HepG2 (cell line): Measurements from ENCODE around the gene GALNTL6.

ENCODE experiments used
- BRCA1 ChIP-seq: sonication (generic); formaldehyde crosslinking; IDR thresholded peaks from 2 replicates; pipeline ENCODE4 v1.4.0; 2020; ENCODE audit warnings: missing genetic modification reagents
- CBFB ChIP-seq: sonication (generic); formaldehyde crosslinking; IDR thresholded peaks from 2 replicates; pipeline ENCODE4 v1.4.0; 2020; ENCODE audit warnings: missing genetic modification reagents
- EP300 ChIP-seq, 3 experiments: sonication (generic) in 1 of 3; formaldehyde crosslinking in 1 of 3; IDR thresholded peaks; 2 replicates each; pipeline versions ENCODE4 v1.5.1 to v1.6.1; 2011 to 2020; ENCODE audit warnings: low read depth in 2 of 3, low read length in 2 of 3, borderline replicate concordance in 1 of 3, improper control_type of control experiment in 1 of 3, mild to moderate bottlenecking in 1 of 3, missing genetic modification reagents in 1 of 3, moderate library complexity in 1 of 3
- MTF1 ChIP-seq: sonication (generic); formaldehyde crosslinking; IDR thresholded peaks from 2 replicates; pipeline ENCODE4 v1.5.0; 2020; ENCODE audit warnings: missing genetic modification reagents
- PRDM15 ChIP-seq: sonication (generic); formaldehyde crosslinking; IDR thresholded peaks from 2 replicates; pipeline ENCODE4 v1.4.0; 2020; ENCODE audit warnings: missing genetic modification reagents
- REST ChIP-seq, 2 experiments: IDR thresholded peaks; 2 replicates each; pipeline ENCODE4 v1.6.1; 2011 to 2012; ENCODE audit warnings: low read length in 2 of 2, borderline replicate concordance in 1 of 2, low read depth in 1 of 2, mild to moderate bottlenecking in 1 of 2, moderate library complexity in 1 of 2
- ZFP37 ChIP-seq: sonication (generic); formaldehyde crosslinking; IDR thresholded peaks from 2 replicates; pipeline ENCODE4 v1.4.0; 2020; ENCODE audit warnings: missing genetic modification reagents, borderline replicate concordance
- TF ChIP-seq, protein P1 (sequence below): sonication (generic); formaldehyde crosslinking; IDR thresholded peaks from 2 replicates; pipeline ENCODE4 v1.8.0; 2022; ENCODE audit warnings: mild to moderate bottlenecking, missing genetic modification reagents; ENCODE audit not compliant: insufficient replicate concordance
- TF ChIP-seq, protein P2 (sequence below): sonication (generic); formaldehyde crosslinking; IDR thresholded peaks from 2 replicates; pipeline ENCODE4 v1.4.0; 2020; ENCODE audit warnings: missing genetic modification reagents
- TF ChIP-seq, protein P3 (sequence below): sonication (generic); formaldehyde crosslinking; IDR thresholded peaks from 2 replicates; pipeline ENCODE4 v1.5.0; 2020; ENCODE audit warnings: mild to moderate bottlenecking, missing genetic modification reagents, moderate library complexity
- TF ChIP-seq, protein P4 (sequence below): sonication (generic); formaldehyde crosslinking; IDR thresholded peaks from 2 replicates; pipeline ENCODE4 v1.5.0; 2020; ENCODE audit warnings: mild to moderate bottlenecking, missing genetic modification reagents, borderline replicate concordance

- TF ChIP-seq PRDM15 (CRISPR knock-in tag) (no peak), MTF1 (CRISPR knock-in tag) (no peak), BRCA1 (no peak), REST (IDR thresholded peaks at IDR 0.05; ENCODE audit: borderline replicate concordance in 1 of 2, low read depth in 1 of 2, low read length in 2 of 2) (no peak), ZFP37 (CRISPR knock-in tag) (no peak), EP300 (IDR thresholded peaks at IDR 0.05; ENCODE audit: low read depth in 2 of 2, low read length in 2 of 2) (no peak), EP300 (CRISPR knock-in tag; IDR thresholded peaks at IDR 0.05; ENCODE audit: borderline replicate concordance) (no peak), CBFB (CRISPR knock-in tag) (no peak)
- TF ChIP-seq, protein P1, sequence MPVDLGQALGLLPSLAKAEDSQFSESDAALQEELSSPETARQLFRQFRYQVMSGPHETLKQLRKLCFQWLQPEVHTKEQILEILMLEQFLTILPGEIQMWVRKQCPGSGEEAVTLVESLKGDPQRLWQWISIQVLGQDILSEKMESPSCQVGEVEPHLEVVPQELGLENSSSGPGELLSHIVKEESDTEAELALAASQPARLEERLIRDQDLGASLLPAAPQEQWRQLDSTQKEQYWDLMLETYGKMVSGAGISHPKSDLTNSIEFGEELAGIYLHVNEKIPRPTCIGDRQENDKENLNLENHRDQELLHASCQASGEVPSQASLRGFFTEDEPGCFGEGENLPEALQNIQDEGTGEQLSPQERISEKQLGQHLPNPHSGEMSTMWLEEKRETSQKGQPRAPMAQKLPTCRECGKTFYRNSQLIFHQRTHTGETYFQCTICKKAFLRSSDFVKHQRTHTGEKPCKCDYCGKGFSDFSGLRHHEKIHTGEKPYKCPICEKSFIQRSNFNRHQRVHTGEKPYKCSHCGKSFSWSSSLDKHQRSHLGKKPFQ (CRISPR knock-in tag), result no peak
- TF ChIP-seq, protein P2, sequence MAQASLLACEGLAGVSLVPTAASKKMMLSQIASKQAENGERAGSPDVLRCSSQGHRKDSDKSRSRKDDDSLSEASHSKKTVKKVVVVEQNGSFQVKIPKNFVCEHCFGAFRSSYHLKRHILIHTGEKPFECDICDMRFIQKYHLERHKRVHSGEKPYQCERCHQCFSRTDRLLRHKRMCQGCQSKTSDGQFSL (CRISPR knock-in tag), result no peak
- TF ChIP-seq, protein P3, sequence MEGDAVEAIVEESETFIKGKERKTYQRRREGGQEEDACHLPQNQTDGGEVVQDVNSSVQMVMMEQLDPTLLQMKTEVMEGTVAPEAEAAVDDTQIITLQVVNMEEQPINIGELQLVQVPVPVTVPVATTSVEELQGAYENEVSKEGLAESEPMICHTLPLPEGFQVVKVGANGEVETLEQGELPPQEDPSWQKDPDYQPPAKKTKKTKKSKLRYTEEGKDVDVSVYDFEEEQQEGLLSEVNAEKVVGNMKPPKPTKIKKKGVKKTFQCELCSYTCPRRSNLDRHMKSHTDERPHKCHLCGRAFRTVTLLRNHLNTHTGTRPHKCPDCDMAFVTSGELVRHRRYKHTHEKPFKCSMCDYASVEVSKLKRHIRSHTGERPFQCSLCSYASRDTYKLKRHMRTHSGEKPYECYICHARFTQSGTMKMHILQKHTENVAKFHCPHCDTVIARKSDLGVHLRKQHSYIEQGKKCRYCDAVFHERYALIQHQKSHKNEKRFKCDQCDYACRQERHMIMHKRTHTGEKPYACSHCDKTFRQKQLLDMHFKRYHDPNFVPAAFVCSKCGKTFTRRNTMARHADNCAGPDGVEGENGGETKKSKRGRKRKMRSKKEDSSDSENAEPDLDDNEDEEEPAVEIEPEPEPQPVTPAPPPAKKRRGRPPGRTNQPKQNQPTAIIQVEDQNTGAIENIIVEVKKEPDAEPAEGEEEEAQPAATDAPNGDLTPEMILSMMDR, result no peak
- TF ChIP-seq, protein P4, sequence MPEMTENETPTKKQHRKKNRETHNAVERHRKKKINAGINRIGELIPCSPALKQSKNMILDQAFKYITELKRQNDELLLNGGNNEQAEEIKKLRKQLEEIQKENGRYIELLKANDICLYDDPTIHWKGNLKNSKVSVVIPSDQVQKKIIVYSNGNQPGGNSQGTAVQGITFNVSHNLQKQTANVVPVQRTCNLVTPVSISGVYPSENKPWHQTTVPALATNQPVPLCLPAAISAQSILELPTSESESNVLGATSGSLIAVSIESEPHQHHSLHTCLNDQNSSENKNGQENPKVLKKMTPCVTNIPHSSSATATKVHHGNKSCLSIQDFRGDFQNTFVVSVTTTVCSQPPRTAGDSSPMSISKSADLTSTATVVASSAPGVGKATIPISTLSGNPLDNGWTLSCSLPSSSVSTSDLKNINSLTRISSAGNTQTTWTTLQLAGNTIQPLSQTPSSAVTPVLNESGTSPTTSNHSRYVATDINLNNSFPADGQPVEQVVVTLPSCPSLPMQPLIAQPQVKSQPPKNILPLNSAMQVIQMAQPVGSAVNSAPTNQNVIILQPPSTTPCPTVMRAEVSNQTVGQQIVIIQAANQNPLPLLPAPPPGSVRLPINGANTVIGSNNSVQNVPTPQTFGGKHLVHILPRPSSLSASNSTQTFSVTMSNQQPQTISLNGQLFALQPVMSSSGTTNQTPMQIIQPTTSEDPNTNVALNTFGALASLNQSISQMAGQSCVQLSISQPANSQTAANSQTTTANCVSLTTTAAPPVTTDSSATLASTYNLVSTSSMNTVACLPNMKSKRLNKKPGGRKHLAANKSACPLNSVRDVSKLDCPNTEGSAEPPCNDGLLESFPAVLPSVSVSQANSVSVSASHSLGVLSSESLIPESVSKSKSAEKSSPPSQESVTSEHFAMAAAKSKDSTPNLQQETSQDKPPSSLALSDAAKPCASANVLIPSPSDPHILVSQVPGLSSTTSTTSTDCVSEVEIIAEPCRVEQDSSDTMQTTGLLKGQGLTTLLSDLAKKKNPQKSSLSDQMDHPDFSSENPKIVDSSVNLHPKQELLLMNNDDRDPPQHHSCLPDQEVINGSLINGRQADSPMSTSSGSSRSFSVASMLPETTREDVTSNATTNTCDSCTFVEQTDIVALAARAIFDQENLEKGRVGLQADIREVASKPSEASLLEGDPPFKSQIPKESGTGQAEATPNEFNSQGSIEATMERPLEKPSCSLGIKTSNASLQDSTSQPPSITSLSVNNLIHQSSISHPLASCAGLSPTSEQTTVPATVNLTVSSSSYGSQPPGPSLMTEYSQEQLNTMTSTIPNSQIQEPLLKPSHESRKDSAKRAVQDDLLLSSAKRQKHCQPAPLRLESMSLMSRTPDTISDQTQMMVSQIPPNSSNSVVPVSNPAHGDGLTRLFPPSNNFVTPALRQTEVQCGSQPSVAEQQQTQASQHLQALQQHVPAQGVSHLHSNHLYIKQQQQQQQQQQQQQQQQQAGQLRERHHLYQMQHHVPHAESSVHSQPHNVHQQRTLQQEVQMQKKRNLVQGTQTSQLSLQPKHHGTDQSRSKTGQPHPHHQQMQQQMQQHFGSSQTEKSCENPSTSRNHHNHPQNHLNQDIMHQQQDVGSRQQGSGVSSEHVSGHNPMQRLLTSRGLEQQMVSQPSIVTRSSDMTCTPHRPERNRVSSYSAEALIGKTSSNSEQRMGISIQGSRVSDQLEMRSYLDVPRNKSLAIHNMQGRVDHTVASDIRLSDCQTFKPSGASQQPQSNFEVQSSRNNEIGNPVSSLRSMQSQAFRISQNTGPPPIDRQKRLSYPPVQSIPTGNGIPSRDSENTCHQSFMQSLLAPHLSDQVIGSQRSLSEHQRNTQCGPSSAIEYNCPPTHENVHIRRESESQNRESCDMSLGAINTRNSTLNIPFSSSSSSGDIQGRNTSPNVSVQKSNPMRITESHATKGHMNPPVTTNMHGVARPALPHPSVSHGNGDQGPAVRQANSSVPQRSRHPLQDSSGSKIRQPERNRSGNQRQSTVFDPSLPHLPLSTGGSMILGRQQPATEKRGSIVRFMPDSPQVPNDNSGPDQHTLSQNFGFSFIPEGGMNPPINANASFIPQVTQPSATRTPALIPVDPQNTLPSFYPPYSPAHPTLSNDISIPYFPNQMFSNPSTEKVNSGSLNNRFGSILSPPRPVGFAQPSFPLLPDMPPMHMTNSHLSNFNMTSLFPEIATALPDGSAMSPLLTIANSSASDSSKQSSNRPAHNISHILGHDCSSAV (CRISPR knock-in tag), result no peak
Measured at GRCh38 chr4:172822331-172822730, 1009.1 kb downstream of the GALNTL6 start.
